ENCODE measurements around the gene AFAP1.

AFAP1 gene

DNA sequence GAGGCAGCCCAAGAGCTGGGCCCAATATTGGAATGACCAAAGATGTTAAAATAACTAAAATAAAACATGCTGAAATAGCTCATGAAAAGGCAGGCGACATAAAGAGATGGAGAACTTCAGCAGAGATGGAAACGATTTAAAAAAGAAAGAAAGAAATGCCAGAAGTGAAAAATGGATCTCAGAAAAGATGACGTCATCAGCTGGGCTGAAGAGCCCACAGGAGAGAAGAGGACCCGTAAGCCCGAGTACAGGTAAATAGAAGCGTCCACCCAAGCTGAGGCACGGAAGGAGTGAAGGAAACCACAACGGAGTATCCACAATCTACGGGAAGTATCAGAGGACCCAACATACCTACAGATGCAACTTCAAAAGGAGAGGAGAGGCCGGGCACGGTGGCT lies 112.8 kb downstream of the AFAP1 start:
- TF ChIP-seq JUND (IDR thresholded peaks at IDR 0.05; ENCODE audit: low read depth) = no peak
- in situ Hi-C loops (cut with HindIII; ENCODE audit: low pct_unique_long_range_greater_than_20kb, low sequenced_read_pairs) = no loop called here
- no peak for DNase-seq (ENCODE audit: low read depth in 1 of 2, low spot score in 1 of 2)

DNA sequence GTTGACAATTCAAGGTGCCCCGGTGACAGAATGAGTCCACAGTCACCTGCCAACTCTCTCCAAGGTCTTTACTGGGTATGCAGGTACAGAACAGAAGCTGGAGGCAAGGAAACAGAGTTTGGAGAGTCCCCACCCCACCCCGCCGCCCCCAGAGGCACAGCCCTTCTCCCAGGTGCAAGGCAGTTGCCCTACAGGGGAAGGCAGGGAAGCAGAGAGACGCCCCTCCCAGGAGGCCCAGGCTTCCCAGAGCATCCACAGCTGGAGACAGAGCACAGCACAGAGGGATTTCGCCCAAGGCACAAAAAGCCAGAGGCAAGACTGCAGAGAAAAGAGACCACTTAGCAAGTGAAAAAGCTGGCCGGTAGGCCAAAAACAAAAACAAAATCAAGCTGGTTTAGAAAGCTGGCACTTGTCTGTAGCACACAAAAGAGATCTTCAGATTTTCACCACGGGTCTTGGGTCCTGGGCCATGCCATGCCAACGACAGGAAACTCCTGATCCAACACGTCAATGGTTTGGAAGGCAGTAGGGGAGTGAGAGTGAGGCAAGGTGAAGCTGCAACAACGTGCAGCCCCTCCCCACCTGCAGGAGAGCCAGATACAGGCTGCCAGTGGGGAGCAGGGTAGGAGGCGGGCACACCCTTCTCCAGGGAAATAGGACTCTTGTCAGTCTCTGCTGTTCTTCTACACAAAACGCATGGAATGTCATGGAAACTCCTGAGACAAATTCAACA lies 113.3 kb downstream of the AFAP1 start:
- in situ Hi-C loops (cut with HindIII; ENCODE audit: low pct_unique_long_range_greater_than_20kb, low sequenced_read_pairs) = no loop called here
- no peak for TF ChIP-seq JUND (IDR thresholded peaks at IDR 0.05; ENCODE audit: low read depth)
- no peak for DNase-seq (ENCODE audit: low read depth in 1 of 2, low spot score in 1 of 2)

DNA sequence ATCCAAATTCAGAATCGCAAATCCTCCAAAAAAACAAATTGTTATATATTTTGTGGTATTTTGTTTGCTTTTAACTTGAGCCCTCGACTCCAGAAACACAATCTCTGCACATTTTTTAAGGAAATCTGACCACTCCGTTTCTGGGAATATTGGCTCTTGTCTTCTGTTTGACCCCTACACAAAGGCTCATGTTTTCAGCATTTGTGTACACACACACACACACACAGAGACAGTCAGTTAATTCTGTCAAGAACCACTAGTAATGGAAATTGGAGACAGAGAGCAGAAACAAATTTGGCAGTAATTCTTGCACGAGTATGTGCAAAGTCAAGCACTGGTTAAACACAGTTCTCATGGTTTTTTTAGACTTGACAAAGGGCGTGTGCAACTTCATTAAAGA lies 115.4 kb downstream of the AFAP1 start:
- TF ChIP-seq JUND (IDR thresholded peaks at IDR 0.05; ENCODE audit: low read depth) = no peak
- in situ Hi-C loops (cut with HindIII; ENCODE audit: low pct_unique_long_range_greater_than_20kb, low sequenced_read_pairs) = no loop called here
- no peak for DNase-seq (ENCODE audit: low read depth in 1 of 2, low spot score in 1 of 2)

DNA sequence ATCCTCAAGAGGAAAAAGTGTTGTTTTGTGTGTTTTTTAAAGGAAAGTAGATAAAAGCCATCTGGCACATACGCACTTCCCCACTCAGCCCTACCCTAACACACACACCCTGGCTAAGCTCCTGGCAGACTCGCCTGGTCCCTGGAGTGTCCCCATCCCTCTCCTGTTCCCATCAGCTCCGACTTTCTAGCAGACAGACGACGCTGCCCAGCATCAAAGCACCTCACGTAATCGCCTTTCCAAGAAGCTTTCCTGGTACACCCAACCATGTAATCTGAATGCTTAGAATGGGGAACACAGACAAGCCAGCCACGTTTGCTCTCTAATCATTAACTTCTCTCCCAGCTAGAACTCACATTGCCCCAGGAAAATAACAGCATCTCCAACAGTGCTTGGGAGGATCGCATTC lies 116.2 kb downstream of the AFAP1 start:
- TF ChIP-seq JUND (IDR thresholded peaks at IDR 0.05; ENCODE audit: low read depth) = no peak
- no peak for DNase-seq (ENCODE audit: low read depth in 1 of 2, low spot score in 1 of 2)
- in situ Hi-C loops (cut with HindIII; ENCODE audit: low pct_unique_long_range_greater_than_20kb, low sequenced_read_pairs) = no loop called here

DNA sequence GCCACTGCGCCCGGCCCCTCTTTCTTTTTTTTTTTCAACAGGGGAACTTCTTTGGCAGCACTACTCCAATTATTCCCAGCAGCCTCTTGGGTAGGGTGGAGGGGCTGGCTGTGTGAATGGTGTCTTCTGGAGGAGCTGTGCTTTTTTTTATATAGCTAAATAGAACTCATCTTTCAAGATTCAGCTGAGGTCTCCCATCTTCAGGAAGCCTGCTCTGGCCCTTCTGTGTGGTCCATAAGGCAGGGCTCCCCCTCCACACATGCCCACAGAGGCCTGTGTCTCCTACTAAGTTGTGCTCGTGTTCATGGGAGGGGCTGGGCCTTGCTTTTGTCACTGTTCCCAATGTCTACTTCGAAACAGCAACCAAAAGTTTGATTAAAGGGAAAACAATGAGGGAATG lies 116.8 kb downstream of the AFAP1 start:
- DNase-seq (ENCODE audit: low read depth in 1 of 2, low spot score in 1 of 2) = no peak
- TF ChIP-seq JUND (IDR thresholded peaks at IDR 0.05; ENCODE audit: low read depth) = no peak
- in situ Hi-C loops (cut with HindIII; ENCODE audit: low pct_unique_long_range_greater_than_20kb, low sequenced_read_pairs) = no loop called here

DNA sequence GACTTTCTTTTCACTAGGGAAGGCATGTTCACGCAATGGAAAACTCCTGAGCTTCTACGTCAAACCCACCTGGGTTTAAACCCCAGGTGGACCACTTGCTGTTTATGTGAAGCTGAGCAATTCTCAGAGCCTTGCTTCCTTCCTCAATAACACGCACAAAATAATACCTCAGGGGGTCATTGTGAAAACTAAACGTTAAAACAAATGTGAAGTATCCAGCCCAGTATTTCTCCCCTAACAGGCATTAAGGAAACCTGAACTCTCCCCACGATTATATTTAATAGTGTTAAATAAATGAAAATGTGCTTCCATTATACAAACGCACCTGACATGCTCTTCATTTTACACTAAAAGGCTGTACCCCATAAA lies 117.5 kb downstream of the AFAP1 start:
- no peak for DNase-seq (ENCODE audit: low read depth in 1 of 2, low spot score in 1 of 2)
- in situ Hi-C loops (cut with HindIII; ENCODE audit: low pct_unique_long_range_greater_than_20kb, low sequenced_read_pairs) = no loop called here
- TF ChIP-seq JUND (IDR thresholded peaks at IDR 0.05; ENCODE audit: low read depth) = no peak

DNA sequence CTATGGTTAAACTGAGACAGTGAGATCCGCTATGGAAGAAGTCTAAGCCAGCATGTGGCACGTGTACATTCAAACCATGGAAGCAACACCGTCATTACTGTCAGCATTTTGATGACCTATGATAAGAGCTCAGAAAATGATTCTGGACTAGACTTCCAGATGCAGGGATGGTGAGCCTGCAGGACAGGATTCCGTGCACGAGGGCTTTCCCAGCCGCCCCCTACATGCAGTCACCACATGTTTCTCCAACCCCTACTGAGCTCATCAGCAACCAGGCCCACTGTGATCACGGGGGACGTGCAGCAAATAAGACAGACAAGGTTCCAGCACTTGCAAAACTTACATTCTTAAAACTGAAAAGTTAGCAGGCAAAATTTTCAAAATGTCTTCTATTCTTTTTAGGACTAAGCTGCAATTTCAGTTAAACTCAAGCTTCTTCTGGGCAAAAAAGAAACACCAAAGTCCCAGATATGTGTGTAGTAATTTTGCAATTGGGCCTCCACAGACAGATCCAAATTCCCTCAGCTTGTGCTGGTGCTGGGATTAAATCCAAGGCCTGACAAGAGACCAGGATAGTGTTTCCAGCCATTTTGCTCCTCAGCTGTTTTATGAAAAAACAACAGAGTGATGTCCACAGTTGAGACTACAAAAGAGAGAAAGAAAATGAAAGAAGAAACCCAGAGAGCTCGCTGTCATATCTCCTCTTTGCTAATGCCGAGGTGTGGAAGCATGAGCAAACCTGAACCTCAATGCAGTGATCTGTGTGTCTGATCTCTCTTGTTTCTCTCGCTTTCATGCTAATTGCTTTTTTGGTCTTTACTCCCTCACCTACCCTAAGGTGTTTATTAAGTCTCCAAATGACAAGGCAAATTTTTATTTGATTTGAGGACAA lies 118.2 kb downstream of the AFAP1 start:
- in situ Hi-C loops (cut with HindIII; ENCODE audit: low pct_unique_long_range_greater_than_20kb, low sequenced_read_pairs) = no loop called here
- TF ChIP-seq JUND (IDR thresholded peaks at IDR 0.05; ENCODE audit: low read depth) = no peak
- DNase-seq (ENCODE audit: low read depth in 1 of 2, low spot score in 1 of 2) = no peak

DNA sequence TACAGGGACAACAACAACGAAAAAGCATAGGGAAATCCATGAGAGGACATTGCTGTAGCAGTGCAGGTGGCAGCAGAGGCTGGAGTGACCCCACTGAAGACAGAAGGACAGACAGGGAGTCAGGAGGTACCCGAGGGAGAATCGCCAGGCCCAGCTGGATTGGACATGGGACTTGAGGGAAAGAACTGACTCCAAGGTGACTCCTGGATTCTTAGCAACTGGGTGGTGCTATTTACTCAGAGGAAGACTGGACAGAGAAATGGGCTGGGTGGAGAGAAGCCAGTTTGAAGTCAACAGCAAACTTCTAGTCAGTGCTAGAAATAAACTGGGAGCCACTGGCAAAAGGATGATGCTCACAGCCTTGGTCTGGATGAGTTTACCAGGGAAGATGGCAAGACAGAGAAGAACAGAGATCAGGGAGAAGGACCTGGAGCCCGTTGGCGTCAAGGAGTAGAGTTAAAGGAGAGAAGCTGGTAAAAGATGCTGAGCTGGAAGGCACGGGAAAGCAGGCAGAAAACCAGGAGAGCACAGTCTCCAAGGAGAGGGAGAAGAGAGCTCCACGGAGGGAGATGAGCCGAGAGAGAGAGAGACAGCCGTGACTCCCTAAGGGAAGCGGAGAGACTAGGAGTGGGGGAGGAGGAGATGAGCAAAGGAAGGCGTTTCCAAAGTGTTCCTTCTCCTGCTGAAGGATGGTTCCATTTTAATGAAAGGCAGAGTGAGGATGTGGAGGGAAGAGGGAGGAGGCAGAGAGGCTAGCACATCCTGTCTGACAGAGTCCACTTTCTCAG lies 119.4 kb downstream of the AFAP1 start:
- TF ChIP-seq JUND (IDR thresholded peaks at IDR 0.05; ENCODE audit: low read depth) = no peak
- in situ Hi-C loops (cut with HindIII; ENCODE audit: low pct_unique_long_range_greater_than_20kb, low sequenced_read_pairs) = no loop called here
- DNase-seq (ENCODE audit: low read depth in 1 of 2, low spot score in 1 of 2) = no peak

DNA sequence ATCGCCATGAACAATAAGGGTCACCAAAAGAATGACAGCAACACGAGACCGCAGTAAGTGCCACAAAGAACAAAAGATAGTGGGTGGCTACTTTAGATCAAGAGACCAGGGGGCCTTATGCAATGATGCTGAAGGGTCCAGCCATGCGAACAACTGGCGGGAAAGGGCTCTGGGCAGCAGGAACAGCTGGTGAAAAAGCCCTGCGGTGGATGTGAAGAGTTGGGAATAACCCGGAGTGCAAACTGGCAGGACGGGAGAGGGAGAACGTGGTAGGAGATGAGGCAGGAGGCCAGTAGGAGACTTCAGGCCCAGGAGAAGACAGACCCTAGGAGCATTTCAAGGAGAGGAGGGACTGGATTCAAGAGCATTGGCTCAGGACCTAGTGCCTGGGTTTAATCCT lies 120.2 kb downstream of the AFAP1 start:
- no peak for DNase-seq (ENCODE audit: low read depth in 1 of 2, low spot score in 1 of 2)
- TF ChIP-seq JUND (IDR thresholded peaks at IDR 0.05; ENCODE audit: low read depth) = no peak
- in situ Hi-C loops (cut with HindIII; ENCODE audit: low pct_unique_long_range_greater_than_20kb, low sequenced_read_pairs) = no loop called here

DNA sequence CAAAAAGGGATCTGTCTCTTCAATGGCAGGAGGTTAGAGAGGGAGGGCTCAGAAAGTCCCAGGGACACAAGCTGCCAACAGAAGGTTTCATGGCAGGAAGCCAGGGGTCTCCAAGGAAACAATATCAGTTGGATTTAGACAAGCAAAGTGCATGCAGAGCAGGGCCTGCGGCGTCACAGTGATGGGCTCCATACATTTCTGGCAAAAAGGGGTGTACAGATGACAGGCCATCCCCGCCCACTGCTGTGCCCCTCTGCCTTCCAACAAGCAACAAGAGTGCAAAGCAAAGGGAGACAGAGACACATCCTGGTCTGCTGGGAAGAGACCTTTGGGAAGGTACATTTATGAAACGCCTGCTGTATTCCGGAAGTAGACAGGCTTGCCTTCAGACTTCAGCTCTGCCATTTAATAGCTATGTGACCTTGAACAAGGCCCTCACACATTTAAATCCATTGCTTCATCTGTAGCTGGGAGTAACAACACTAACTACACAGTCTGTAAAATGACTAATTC lies 121.2 kb downstream of the AFAP1 start:
- no peak for DNase-seq (ENCODE audit: low read depth in 1 of 2, low spot score in 1 of 2)
- TF ChIP-seq JUND (IDR thresholded peaks at IDR 0.05; ENCODE audit: low read depth) = no peak
- in situ Hi-C loops (cut with HindIII; ENCODE audit: low pct_unique_long_range_greater_than_20kb, low sequenced_read_pairs) = no loop called here

DNA sequence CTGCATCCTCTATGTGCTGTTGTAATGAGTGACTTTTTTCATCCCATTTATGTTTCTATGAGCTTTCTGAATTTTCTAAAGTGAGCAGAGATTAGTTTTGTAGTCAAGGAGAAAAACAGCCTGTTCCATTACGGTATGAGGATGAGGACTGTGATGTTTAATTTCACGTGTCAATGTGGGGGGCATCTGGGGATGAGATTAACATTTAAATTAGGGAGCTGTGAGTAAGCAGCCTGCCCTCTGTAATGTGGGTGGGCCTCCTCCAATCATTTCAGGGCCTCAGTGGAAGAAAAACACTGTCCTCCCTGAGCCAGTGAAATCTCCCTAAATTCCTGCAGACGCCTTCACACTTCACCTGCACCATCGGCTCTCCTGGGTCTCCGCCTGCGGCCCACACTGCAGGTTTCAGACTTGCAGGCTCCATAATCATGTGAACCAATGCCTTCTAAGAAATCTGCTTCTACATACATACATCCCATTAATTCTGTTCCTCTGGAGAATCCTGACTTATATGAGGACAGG lies 121.7 kb downstream of the AFAP1 start:
- no peak for DNase-seq (ENCODE audit: low read depth in 1 of 2, low spot score in 1 of 2)
- in situ Hi-C loops (cut with HindIII; ENCODE audit: low pct_unique_long_range_greater_than_20kb, low sequenced_read_pairs) = no loop called here
- no peak for TF ChIP-seq JUND (IDR thresholded peaks at IDR 0.05; ENCODE audit: low read depth)

DNA sequence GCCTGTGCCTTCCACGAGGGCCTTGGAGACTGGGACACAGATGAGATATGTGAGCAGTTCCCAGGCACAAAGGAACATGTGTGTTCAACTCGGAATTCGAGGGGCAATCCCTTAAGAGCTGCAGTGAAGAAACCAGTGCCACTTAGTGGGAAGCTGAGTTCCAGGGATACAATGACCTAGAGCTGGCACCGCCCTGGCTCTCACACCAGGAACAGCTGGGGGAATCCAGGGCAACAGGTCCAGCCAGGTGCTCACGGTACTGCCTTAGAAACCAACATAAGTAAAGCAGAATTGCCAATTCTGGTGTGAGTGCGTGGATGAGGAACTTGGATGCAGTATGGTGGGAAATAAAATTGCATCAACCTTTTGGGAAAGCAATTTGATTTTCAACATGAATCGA lies 122.9 kb downstream of the AFAP1 start:
- in situ Hi-C loops (cut with HindIII; ENCODE audit: low pct_unique_long_range_greater_than_20kb, low sequenced_read_pairs) = no loop called here
- DNase-seq (ENCODE audit: low read depth in 1 of 2, low spot score in 1 of 2) = peak in 1 of 2 experiments; percentile 82
- TF ChIP-seq JUND (IDR thresholded peaks at IDR 0.05; ENCODE audit: low read depth) = no peak

Data from T47D (cell line).